AG08396 (cell line): ENCODE measurements around the gene HEMK1.
A peak's percentile ranks its signal among the peaks of the same experiment; 100 is the strongest.

ENCODE experiments used
- DNase-seq: peaks from one replicate; pipeline ENCODE4 v3.0.0; 2012; ENCODE audit warnings: low spot score, mixed read lengths

Gene HEMK1, protein sequence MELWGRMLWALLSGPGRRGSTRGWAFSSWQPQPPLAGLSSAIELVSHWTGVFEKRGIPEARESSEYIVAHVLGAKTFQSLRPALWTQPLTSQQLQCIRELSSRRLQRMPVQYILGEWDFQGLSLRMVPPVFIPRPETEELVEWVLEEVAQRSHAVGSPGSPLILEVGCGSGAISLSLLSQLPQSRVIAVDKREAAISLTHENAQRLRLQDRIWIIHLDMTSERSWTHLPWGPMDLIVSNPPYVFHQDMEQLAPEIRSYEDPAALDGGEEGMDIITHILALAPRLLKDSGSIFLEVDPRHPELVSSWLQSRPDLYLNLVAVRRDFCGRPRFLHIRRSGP

DNA sequence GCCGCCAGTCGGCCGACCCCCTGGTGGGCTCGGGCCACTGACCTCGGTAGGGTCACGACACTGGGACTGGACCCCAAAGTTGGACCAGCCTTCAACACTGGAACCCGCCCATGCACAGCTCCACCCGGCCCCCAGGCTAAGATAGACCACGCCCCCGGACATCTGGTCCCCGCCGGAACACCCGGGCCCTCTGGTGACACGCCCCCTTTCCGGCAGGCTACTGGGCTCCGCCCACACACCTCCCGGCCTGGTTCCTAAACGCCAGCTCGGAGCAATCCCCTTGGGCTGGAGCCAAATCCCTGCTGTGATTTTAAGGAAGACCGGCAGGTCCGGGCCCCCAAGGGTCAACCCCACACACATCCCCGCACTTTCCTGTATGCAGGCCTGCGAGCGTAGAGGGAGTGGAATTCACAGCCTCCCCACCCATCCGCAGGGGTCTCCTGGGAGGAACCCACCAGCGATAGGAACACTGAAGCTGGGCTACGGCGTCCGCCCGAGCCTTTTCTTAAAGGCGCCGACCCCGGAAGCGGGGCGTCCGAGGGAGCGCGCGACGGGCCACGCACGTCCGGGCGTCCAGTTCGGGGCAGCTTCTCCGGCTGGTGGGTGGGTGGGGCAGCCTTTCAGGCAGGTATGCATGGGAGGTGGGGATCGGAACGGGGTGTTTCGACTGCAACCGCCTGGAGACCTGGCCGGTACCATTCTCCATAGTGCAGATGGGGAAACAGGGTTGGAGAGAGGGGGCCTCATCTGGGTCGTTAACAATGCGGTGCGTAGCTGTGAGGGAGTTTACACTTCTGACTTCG lies at the start of gene HEMK1:
HEMK1 (plus strand) TSS at position 576 of the 803 bp plus-strand sequence. CDS start 1,583 bp downstream, outside the sequence.
- DNase-seq: peak; percentile 99

DNA sequence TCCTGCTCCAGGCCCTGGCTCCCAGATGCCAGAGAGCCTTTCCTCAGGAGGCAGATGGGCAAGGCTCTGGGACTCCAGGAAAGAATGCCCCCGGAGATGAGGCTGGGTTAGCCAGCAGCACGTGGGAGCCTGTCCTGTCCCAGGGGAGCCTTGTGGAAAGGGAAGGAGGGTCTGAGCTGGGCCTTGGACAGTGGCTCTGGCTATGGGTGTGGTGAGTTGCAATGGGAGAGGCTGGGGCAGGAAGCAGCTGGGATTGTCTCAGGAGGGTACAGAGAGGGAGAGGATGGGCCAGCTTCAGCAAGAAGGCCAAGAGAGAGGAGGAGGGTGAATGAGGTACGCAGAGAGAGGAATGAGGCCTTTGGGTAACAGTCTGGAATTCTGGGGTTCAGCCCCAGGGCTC lies 48.5 kb upstream of the HEMK1 start:
- DNase-seq: no peak

DNA sequence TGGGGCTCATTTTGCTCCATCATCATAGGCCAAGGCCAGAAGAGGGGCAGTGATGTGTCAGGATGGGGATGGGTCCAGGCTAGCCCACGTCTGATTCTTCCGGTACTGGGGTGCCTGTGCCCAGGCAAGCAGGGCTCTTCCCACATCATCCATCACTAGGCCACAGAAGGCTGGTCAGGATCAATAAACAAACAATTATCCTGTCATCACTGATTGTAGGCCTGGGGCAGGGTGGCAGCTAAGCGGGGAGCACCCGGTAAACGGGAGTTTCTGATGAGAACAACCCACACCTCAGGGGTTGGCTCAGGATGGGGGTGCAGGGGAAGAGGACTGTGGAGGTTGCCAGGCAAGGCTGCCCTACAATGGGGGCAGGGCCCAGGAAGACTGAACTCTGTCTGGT lies 47.8 kb upstream of the HEMK1 start:
- DNase-seq: no peak

DNA sequence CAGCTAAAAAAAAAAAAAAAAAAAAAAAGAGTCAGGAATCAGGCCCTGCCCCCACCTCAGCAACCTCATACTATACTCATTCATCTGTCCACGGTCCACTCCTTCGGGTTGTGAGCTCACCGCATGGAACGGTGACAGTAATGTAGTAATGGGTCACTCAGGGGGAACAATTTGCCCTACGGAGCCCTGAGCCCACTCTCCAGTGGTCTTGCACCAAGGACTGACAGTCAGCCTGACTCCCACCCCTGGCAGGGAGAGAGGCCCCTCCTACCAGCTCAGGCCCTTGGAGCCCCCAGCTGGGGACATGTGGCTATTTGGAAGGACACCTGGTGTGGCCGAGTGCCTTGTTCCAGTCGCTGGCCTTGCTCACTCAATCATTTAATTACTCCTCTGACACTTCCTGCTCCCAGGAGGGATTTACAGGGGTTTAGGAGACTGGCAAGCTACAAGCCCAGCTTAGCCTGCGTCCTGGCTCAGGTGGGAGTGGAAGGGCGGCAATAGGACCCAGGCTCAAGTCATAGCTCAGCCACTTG lies 46.0 kb upstream of the HEMK1 start:
- no peak for DNase-seq

DNA sequence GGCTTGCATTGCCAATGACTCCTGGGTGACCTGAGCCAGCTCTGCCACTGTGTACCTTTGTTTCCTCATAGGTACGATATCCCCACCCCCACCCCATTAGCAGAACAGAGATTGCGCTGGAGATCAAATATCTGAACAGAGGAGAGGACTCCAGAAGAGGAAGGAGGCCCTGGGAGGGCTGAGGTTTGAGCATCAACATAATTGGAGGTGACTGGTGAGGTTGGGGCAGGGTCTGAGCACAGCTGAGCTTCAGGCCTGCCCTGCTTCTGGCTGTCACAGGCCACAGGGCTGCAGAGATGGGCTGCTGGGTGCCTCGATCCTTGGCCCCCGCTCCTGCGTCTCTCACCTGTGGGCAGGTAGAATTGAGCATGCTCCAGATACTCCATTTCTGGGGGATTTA lies 44.6 kb upstream of the HEMK1 start:
- DNase-seq: no peak

DNA sequence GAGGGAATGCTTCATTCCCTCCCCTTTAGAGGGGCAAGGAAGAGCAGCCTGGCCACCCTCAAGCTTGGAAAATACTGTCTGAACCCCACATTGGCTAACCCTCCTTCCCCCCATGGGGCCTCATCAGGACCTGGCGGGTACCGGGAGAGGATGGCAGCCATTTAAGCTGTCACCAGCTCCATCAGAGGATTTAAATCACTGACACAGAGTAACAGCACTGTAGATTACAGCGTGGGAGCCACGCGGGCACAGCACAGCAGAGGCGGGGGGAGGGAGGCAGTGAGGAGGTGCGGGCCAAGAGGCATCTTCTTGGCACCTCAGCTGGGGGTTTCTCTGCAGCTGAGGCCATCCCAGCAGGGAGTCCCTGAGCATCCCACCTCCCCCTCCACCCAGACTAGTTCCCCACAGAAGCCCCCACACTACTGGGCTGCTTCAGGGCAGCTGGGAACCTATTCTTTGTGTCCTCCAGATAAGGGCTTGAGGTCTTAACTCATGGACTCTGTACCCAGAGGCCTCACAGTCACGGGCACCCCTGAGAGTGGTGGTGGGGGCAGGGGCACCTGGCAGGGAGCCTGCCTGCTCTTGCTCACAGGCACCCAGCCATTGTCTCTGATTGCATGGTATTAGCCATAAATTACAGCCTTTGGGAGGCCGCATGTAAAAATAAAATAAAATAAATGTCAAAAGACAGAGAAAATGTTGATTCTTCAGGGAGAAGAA lies 44.0 kb upstream of the HEMK1 start:
- no peak for DNase-seq

DNA sequence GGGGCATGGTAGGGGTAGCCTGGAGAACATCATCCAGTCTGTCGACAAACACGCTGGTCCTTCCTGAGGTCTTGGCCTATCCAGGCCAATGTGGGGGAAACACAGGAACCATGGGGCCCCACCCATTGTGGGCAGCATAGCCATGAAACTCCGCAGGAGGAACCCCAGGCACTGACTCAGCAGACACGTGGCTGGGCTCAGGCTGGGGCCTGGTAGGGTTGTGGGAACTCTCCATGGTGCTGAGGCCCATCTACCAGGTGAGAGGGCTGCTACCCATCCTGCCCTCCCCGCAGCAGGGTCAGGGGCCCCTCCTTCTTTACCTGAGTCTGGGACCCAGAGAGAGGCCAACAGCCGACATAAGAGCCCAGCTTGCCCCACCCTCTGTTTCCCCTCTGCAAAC lies 43.3 kb upstream of the HEMK1 start:
- DNase-seq: peak; percentile 78

DNA sequence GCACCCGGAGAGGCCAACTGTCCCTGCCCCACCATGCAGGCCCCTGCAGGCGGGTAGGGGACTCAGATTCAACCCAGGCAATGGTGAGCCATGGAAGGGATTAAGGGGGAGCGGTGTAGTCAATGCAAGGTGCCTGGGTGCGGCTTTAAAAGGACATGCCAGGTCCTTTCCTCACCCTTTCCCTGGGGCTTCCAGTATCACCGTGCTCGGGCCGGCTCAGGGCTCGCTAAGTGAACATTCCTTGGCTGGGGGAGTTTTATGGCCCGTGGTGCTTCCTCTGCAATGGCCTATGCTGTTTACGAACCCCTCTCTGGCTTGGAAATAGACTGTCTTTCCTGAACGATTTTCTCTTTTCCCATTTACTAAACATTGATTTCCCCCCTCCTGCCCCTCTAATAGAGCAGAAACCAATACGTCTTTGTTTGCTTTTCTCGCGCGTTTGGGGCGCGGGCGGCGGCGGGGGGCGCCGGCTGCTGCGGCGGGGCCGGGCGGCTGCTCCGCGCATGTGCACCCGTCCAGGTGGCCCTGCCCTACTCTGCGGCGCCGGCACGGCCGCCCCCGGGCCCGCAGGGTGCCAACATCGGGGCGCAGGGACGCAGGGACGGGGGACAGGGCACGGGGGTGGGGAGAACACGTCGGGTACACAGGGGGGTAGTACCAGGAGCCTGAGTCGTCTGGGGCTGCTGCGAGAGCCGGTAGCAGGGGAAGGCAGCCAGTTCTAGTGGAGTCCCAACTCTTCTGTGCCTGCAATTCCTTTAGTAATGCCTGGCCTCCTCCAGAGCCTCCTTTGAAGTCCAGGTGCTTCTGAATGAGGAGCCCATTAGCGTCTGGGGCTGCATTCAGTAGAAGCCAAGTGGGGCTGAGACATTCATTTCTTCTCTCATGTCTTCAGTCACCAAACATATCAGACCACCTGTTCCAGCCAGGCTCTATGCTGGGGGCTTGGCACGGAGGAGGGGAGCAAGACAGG lies 39.0 kb upstream of the HEMK1 start:
- no peak for DNase-seq

DNA sequence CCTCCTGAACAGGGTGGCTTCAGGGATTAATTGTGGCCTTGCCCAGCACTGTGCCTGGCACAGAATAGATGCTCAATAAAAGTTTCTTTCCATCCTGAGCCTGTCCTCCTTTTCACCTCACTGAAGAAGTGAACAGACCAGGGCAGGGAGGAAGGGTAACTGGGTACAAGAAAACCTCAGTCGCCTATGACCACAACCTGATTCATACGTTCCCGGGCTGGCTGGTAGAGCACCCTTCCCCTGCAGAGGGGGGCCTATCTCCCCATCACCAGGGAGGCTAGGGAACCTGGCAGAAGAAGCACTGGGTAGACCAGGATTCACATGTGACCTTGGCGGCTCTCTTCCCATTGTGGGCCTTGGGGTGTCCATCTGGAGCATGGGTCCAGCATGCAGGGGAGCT lies 38.1 kb upstream of the HEMK1 start:
- DNase-seq: no peak

DNA sequence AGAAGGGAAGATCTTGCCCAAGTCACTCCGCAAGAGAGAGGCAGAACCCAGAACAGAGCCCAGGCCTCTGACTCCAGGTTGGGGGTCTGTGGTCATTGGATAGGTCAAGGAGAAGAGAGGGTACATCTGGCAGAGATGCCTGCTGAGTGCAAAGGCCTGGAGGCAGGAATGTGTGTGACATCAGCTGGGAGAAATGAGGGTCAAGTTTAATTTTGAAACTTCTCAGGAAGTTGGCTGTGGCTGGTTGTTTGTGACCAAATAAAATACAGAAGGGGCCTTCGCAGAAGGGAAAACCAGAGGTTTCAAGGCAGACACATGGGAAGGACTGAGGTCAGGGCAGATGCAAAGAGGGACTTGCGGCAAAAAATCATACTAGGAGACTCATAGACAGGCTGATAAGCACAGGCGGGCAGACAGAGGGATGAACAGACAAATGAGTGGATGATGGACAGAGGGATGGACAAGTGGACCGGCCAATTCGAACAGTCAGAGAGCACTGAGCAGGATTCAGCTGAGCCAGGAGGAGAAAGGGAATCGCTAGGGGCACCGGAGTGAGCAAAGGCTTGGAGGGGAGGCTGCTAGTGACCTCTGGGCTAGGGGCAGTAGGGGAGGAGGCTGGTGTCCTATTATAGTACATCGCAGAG lies 37.1 kb upstream of the HEMK1 start:
- DNase-seq: no peak

DNA sequence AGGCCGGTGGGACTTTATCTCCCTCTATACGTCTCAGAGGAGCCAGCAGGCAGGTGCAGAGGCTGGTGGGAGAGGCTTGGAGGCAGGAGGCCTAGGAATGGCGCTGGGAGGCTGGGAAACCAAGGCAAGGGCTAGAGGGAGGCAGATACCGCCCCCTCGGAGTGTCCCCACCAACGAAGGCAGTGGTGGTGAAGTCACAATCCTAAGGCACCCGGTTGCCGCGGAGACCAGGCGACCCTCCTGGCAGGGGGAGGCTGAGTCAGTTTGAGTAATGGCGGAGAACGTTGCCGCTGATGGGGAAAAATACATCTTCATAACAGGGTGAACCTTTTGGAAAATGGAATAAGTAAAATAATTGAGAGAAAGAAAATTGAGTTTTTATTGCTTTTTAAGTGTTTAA lies 36.0 kb upstream of the HEMK1 start:
- DNase-seq: no peak

DNA sequence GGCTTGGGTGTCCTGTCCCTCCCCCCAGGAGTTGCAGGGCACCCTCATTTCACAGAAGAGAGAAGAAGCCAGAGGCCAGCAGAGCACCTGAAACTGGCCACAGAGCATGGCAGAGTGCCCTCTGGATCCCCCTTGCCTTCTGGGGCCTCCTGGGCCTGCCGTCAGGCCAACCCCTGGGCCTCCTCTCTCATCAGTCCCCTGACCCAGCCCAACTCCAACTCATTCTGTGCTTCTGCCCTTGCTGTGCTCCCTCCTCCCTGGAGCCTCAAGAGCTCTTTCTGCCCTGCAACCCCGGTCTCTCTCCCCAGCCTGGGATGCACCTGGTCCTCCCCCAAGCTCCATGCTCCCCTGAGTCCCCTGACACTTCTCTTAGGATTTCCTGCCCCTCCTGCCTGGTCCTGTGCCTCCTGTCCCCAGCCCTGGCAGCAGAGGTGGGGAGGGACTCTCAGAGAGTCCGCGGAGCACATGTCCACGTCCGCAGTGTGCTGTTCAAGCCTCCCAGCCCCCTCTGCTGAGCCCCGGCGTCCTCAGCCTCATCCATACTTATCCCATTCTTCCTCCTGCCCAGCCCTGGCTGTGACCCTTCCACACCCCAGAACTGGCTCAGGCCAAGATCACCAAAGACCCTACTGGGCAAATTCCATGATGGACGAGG lies 35.4 kb upstream of the HEMK1 start:
- no peak for DNase-seq

DNA sequence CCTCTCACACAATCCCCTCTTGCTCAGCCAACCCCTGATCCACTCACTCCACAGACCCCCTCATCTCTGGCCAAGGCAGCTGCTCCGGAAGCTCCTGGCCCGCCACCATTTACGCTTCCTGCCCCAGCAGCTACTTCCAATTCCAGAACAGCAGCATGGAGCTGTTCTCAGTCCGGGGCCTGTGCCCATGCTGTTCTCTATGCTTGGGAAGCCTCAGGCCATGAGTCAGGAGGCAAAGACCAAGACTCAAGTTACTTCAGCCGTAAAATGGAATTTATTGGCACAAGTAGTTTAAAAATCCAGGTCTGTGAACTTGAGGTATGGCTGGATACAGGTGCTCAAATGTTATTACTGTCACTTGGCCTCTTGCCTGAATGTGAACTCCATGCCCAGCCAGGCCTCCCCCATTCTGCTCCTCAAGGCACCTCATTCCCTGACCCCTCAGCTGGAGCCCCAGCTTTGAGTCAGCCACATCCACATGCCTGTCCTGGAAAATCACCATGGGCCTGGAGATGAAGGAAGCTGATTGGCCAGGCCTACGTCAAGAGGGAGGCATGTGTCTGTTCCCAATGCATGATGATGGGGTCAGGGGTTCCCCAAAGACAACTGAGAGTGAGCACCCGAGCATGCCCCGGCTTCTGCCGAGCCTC lies 34.5 kb upstream of the HEMK1 start:
- no peak for DNase-seq

DNA sequence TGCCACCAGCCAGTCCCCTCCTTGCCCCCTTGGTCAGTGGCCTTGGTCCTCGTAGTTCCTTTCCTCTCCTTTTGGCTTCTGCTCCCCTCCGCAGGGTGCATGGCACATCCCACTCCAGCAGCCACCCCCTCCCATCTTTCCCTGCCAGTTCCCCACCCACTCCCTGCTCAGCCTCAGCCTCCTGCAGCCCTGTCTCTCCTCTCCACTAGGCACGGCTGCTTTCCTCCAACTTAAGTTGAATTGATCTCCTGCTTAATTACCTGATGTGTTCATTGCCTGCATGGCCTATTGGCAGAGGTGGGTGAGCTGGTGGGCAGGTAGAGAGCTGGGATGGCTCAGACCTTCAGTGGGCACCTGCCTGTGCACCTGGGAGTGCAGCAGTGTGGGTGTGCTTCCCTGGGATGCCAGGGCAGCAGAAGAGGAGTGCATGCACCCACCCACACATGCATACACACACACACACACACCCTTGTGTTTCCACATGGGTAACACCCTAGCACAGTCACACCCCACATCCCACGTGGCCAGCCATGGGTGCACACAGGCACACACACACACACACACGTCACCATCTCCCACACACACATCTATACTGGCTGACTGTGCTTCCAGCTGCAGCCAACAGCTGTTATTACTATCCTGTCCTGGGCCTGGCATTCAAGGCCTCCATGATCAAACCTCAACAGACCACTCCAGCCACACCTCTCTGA lies 32.7 kb upstream of the HEMK1 start:
- no peak for DNase-seq

DNA sequence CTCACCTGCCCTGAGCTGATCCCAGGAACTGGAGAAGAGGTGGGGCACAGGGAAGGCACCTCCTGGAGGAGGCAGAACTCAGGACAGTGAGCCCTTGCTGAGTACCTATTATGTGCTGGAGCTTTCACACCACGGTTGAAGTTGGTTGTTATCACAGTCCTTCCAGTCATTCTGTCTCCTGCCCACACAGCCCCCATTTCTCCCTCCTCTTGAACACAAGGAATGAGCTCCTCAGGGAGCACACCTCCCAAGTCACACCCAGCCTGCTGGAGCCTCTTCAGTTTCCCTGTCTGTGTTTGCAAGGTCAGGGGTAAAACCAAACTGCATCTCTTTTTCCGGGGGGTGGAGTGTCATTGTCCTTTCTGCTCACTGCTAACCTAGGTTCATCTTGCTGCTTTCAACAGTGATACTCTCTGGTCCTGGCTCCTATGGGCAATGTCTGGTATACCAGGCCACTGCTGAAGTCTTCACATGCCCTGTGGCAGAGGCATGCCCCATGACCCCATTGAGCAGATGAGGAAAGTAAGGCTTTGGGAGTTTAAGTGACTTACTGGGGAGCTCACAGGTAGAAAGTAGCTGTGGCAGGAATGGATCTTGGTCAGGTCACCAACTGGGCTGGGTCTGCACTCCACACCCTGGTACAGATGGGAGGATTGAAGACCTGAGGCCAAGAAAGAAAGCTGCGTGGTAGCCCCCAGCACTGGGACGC lies 31.7 kb upstream of the HEMK1 start:
- no peak for DNase-seq

DNA sequence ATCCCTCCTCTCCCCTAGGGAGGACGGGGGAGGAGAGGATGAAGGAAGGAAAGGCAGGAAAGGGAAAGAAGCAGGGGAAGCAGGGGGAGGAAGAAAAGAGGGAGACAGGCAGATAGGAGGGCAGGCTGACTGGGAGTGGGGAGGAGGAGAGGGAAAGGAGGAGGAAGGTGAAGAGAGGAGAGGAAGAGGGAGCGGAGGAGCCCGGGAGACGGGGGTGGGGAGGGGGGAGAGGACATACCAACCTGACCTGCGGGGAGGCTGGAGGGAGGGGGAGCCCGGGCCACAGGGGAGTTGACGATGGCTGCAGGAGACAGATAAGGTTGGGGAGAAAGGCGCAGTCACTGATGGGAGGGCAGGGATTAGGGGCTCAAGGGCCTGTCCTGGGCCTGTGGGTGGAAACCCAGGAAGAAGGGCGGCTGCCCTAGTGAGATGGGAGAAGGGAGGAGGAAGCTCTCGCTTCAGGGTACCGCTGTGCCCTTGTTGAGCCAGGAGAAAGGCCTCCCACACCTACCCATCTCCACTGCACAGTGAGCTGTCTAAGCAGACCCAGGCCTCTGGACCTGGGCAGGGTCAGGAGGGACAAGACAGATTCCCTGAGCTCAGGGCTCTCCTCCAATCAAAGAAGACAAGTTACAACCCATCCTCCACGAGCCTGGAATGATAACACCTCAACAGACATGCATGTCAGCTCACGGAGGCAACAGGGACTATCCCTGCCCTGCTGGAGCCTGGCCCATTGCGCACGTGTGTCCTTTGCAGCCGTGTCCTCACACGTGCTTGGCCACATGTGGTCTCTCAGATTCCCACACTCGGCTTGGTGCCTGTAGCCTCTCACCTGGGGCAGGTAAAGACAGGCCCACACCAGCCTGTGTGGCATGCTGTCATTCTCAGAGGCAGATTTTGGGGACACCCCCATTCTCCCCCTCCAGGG lies 29.7 kb upstream of the HEMK1 start:
- DNase-seq: no peak
